ENCODE data around the gene BBOX1. TPM values are rescaled to one million over a fixed set of nuclear protein-coding genes. Genes with fewer than 3 reads are reported as not detected.

BBOX1 gene
- total and polyA plus RNA-seq, 2 of the 8 experiments (the other 6 are each of a cell fraction or from before 2014, with no cell fraction given) = not detected

DNA sequence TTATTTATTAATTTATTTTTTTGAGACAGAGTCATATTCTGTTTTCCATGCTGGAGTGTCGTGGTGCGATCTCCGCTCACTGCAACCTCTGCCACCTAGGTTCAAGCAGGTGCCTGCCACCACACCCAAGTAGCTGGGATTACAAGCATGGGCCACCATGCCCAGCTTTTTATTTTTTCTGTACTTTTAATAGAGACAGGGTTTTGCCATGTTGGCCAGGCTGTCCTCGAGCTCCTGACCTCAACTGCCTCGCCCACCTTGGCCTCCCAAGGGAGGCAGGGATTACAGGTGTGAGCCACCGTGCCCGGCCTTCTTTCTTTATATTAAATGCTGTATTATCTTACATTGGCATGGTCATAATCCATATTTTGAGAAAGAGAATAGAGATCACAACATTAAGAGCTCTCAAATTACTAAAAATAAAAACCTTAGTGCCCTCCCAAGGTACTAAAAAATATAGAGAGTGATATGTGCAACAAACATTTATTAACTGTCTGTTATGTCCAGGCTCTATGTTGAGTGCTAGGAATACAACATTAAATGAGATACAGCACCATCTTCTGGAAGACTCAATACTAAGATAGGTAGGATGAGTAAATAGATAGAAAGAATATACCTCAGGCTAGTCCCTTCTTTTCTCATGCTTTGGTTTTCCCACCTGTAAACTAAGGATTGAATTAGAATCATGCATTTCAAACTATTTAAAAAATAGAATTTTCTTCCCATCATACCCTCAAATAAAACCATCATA lies 84.1 kb downstream of the BBOX1 start (continued):
- TF ChIP-seq MAFK (IDR thresholded peaks at IDR 0.05; ENCODE audit: low read depth, low read length) = no peak
- TF ChIP-seq FOSL1 (IDR thresholded peaks at IDR 0.05; ENCODE audit: insufficient read depth, low read depth, low read length) = no peak
- TF ChIP-seq KDM5A (IDR thresholded peaks at IDR 0.05; ENCODE audit: low read length) = no peak

All from H1 (cell line).